B cell (primary cell): ENCODE data around the gene ZEB2. TPM values are rescaled to one million over a fixed set of nuclear protein-coding genes. Genes with fewer than 3 reads are reported as not detected.
A peak's percentile ranks its signal among the peaks of the same experiment; 100 is the strongest.

ENCODE experiments used
- ATAC-seq: fragments of 200-7000 bp; cut with Tn5 transposase; one replicate; pipeline ENCODE4 v1.10.0; 2021; ENCODE audit warnings: low read depth, mild to moderate bottlenecking, moderate number of reproducible peaks, moderate library complexity
- CTCF ChIA-PET: fragments of 350-600 bp; sonication (Branson Sonifier 250); formaldehyde crosslinking; loops from one replicate; lab custom pipeline; 2021; ENCODE audit warnings: antibody characterized with exemption, inconsistent platforms; lab: Charles Lee
- POLR2A ChIA-PET: fragments of 350-600 bp; sonication (Branson Sonifier 250); formaldehyde crosslinking; loops from one replicate; lab custom pipeline; 2021; ENCODE audit warnings: antibody characterized with exemption; lab: Charles Lee
- DNase-seq: peaks from one replicate; pipeline ENCODE4 v3.0.0; 2013
- H2AFZ ChIP-seq: 2 replicates; pipeline ENCODE4 v1.6.1; 2012; ENCODE audit warnings: mild to moderate bottlenecking, low read depth, low read length; ENCODE audit not compliant: insufficient read depth, poor library complexity, severe bottlenecking
- H3K27ac ChIP-seq, 2 donors: 1 replicate in 1 of 2; 2 replicates in 1 of 2; pipeline ENCODE4 v1.5.1; 2012 to 2013; ENCODE audit warnings: low read length in 2 of 2, mild to moderate bottlenecking in 2 of 2, moderate library complexity in 1 of 2
- H3K27me3 ChIP-seq, 4 experiments: fragments of 200-600 bp in 1 of 4; sonication (generic) in 1 of 4; replicated peaks in 1 of 4; 1 replicate in 2 of 4; 2 replicates in 2 of 4; pipeline versions ENCODE4 v1.6.1 to v1.7.0; 2013 to 2016; ENCODE audit warnings: low read length in 3 of 4, mild to moderate bottlenecking in 2 of 4, mixed read lengths in 1 of 4, moderate library complexity in 1 of 4; ENCODE audit not compliant: insufficient read depth in 4 of 4, control insufficient read depth in 3 of 4; ENCODE audit errors: control extremely low read depth in 1 of 4
- H3K36me3 ChIP-seq, 2 experiments: replicated peaks in 1 of 2; 1 replicate in 1 of 2; 2 replicates in 1 of 2; pipeline versions ENCODE4 v1.6.1 to v1.7.1; 2013; ENCODE audit warnings: low read length in 1 of 2; ENCODE audit not compliant: insufficient read depth in 2 of 2, control insufficient read depth in 1 of 2; ENCODE audit errors: control extremely low read depth in 1 of 2, extremely low read depth in 1 of 2
- H3K4me1 ChIP-seq, 2 donors: fragments of 200-600 bp in 1 of 2; sonication (generic) in 1 of 2; 1 replicate in 1 of 2; 2 replicates in 1 of 2; pipeline versions ENCODE4 v1.5.1 to v1.6.1; 2013 to 2017; ENCODE audit warnings: low read length in 2 of 2; ENCODE audit not compliant: control insufficient read depth in 2 of 2, insufficient read depth in 2 of 2
- H3K4me2 ChIP-seq: replicated peaks from 2 replicates; pipeline ENCODE3; 2012; ENCODE audit warnings: mild to moderate bottlenecking, low read depth, low read length; ENCODE audit not compliant: poor library complexity, severe bottlenecking
- H3K4me3 ChIP-seq, 5 experiments: fragments of 200-600 bp in 1 of 5; sonication (generic) in 1 of 5; 1 replicate in 3 of 5; 2 replicates in 2 of 5; pipeline versions ENCODE4 v1.5.1 to v1.7.0; 2011 to 2016; ENCODE audit warnings: low read length in 4 of 5, mild to moderate bottlenecking in 4 of 5, low read depth in 2 of 5, control low read depth in 1 of 5, moderate library complexity in 1 of 5; ENCODE audit not compliant: insufficient read depth in 1 of 5; ENCODE audit errors: control extremely low read depth in 1 of 5, extremely low read depth in 1 of 5
- H3K79me2 ChIP-seq: fragments of 200-600 bp; sonication (generic); one replicate; pipeline ENCODE4 v1.6.0; 2016; ENCODE audit warnings: low read length; ENCODE audit not compliant: control insufficient read depth, insufficient read depth
- H3K9ac ChIP-seq: fragments of 200-600 bp; sonication (generic); 2 replicates; pipeline ENCODE4 v1.6.1; 2017; ENCODE audit warnings: mild to moderate bottlenecking, low read length, moderate library complexity
- H3K9me3 ChIP-seq, 3 donors: one replicate each; pipeline versions ENCODE4 v1.6.1 to v1.7.1; 2013; ENCODE audit warnings: low read length in 2 of 3; ENCODE audit not compliant: control insufficient read depth in 2 of 3, insufficient read depth in 1 of 3; ENCODE audit errors: control extremely low read depth in 1 of 3
- H4K20me1 ChIP-seq: 2 replicates; pipeline ENCODE4 v1.6.0; 2012; ENCODE audit warnings: mild to moderate bottlenecking, low read length; ENCODE audit not compliant: insufficient read depth, control insufficient read depth, poor library complexity, severe bottlenecking
- H3K27ac Mint-ChIP-seq: one replicate; pipeline ENCODE4 v1.8.0; 2021; ENCODE audit warnings: mixed read lengths
- H3K27me3 Mint-ChIP-seq: one replicate; pipeline ENCODE4 v1.8.0; 2021; ENCODE audit warnings: mixed read lengths
- H3K4me1 Mint-ChIP-seq: one replicate; pipeline ENCODE4 v1.8.0; 2021; ENCODE audit warnings: mixed read lengths
- H3K4me3 Mint-ChIP-seq: one replicate; pipeline ENCODE4 v1.8.0; 2021; ENCODE audit warnings: mixed read lengths
- H3K9me3 Mint-ChIP-seq: one replicate; pipeline ENCODE4 v1.8.0; 2022; ENCODE audit warnings: mixed read lengths; ENCODE audit not compliant: insufficient read depth
- EZH2 ChIP-seq: IDR thresholded peaks from 2 replicates; pipeline ENCODE4 v1.6.1; 2012; ENCODE audit warnings: borderline replicate concordance, low read depth, mild to moderate bottlenecking, moderate library complexity, low read length; ENCODE audit not compliant: insufficient read depth, poor library complexity, severe bottlenecking
- WGBS: methylation state at CpG from one replicate; pipeline ENCODE4 v1.1.5; 2013; ENCODE audit warnings: missing lambda C conversion rate; ENCODE audit not compliant: insufficient coverage; 5-methylcytosine and 5-hydroxymethylcytosine counted together
- intact Hi-C: fragments of 100-400 bp; cut with micrococcal nuclease; formaldehyde crosslinking; loops from one replicate; pipeline ENCODE4 v1.10.0; 2022
- polyA plus RNA-seq: library from polyadenylated mRNA; depleted of rRNA; stranded (reverse); fragments of >200 nt; gene quantifications from 2 replicates; pipeline ENCODE4 v1.2.3, GENCODE V29; 2012
- total RNA-seq, 2 donors: library from RNA; stranded (reverse); fragments of 120-200 nt in 1 of 2; gene quantifications; 1 replicate in 1 of 2; 2 replicates in 1 of 2; pipeline versions ENCODE4 v1.2.3 to v1.2.4, GENCODE V29; 2013 to 2022
- TF ChIP-seq, protein P1 (sequence below): fragments of 200-600 bp; IDR thresholded peaks from one replicate; pipeline ENCODE4 v1.8.0; 2022; ENCODE audit warnings: antibody characterized with exemption, mild to moderate bottlenecking

Gene ZEB2
- total and polyA plus RNA-seq, 2 donors (not counting 1 experiment from before 2014, with no cell fraction given) = 56.3 to 217 TPM

DNA sequence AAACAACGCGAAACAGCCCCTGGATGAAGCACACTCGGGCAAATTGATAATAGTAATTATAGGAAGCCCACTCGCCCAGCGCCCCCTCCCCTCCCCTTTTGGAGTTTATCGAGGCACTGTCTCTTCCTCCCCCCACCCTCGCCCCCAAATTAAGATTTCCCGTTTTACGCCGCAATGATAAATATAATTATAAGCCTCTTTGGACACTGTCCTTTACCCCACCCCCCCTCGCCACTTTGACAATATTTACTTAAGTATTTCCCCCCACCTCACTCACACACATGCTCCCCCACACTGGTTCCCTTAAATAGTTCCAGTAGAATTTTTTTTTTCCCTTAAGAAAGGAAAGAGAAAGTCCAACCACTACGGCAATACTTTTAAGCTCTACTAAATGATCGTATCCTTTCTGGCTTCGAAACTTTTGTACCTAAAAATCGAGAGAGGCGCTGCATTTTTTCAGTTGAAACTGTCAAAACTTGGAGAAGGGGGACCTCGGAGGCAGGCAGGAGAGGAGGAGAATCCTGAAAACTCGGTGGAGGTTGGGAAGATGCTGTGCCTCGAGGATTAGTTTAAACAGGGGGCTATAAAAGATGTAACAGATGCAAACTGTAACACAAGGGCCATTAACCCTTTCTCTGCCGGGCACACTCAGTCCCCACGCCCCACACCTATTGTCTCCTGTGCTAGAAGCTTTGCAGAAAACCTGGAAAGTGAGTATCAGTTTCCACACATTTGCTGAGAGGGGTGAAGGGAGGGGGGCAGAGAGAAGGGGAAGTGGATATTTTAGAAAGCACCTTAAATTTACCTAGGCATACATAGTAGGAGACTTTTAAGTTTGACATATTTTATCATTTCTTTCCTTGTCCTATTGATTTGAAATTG, 1.8 kb downstream of the ZEB2 start:
- no peak overlapping the region for H3K4me3 Mint-ChIP-seq
- WGBS = 0% methylated on average over 7 of the region's 21 CpGs
- ATAC-seq (no peak), DNase-seq (peak; percentile 69)
- TF ChIP-seq, protein P1, sequence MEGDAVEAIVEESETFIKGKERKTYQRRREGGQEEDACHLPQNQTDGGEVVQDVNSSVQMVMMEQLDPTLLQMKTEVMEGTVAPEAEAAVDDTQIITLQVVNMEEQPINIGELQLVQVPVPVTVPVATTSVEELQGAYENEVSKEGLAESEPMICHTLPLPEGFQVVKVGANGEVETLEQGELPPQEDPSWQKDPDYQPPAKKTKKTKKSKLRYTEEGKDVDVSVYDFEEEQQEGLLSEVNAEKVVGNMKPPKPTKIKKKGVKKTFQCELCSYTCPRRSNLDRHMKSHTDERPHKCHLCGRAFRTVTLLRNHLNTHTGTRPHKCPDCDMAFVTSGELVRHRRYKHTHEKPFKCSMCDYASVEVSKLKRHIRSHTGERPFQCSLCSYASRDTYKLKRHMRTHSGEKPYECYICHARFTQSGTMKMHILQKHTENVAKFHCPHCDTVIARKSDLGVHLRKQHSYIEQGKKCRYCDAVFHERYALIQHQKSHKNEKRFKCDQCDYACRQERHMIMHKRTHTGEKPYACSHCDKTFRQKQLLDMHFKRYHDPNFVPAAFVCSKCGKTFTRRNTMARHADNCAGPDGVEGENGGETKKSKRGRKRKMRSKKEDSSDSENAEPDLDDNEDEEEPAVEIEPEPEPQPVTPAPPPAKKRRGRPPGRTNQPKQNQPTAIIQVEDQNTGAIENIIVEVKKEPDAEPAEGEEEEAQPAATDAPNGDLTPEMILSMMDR = no peak
- no peak for TF ChIP-seq EZH2
- peak overlapping the region; percentile 94 for H3K9ac ChIP-seq
- H3K4me1 Mint-ChIP-seq = peaks cover 50% of the 10 kb centered on the region
- H3K27me3 Mint-ChIP-seq = no peaks in the 10 kb centered on the region
- no peak overlapping the region for H3K27ac Mint-ChIP-seq
- ChIA-PET POLR2A (interaction anchor here (0.6 kb wide), 1 partner anchor 1258 kb away, joined by 6 read pairs; no protein-coding TSS in a partner anchor), CTCF (interaction anchor here (0.6 kb wide), 1 partner anchor 74 kb away, joined by 5 read pairs; no protein-coding TSS in a partner anchor)
- intact Hi-C loops = loop anchor here (1.0 to 10.0 kb wide), 6 partner anchors 9 to 273 kb away; no protein-coding TSS in a partner anchor
- peak overlapping the region; percentile 75 to 100 (median 94) for H3K4me3 ChIP-seq
- H3K79me2 ChIP-seq = peaks cover 72% of the 10 kb centered on the region
- H3K27ac ChIP-seq = peak overlapping the region; percentile 75 to 92
- H3K4me1 ChIP-seq = peaks cover 32 to 49% of the 10 kb centered on the region in 2 donors
- peak overlapping the region; percentile 94 for H3K4me2 ChIP-seq
- peaks cover 0 to 12% (median 4%) of the 10 kb centered on the region in 4 experiments for H3K27me3 ChIP-seq
- no peaks in the 10 kb centered on the region for H3K9me3 Mint-ChIP-seq
- peaks cover 0 to 4% (median 0%) of the 10 kb centered on the region in 3 donors for H3K9me3 ChIP-seq
- H2AFZ ChIP-seq = peak overlapping the region; percentile 70
- peaks cover 45% of the 10 kb centered on the region for H4K20me1 ChIP-seq
- peaks cover 6 to 19% of the 10 kb centered on the region in 2 experiments for H3K36me3 ChIP-seq
